ENCODE data around the gene SAFB.

The SAFB gene

GRCh38 chr19:5669212-5669611, 46.3 kb downstream of the SAFB start:
- DNase-seq = no peak

DNA sequence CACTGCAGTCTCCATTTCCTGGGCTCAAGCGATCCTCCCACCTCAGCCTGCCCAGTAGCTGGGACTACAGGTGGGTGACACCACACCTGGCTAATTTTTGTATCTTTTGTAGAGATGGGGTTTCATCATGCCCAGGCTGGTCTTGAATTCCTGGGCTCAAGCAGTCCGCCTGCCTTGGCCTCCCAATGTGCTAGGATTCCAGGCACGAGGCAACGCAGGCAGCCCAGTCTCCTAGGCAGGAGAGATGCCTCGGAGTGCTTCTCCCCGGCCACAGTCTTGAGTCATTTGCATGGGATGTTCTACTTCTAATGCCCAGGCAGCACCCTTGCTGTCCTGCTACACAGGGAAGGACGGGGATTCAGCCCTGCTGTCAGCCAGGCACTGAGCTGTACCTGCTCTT, 48.7 kb downstream of the SAFB start:
- no peak for DNase-seq

- DNase-seq = no peak
These were observed 50.0 kb downstream of the SAFB start for GRCh38 chr19:5672708-5673459.

- no peak for DNase-seq
These were observed 50.9 kb downstream of the SAFB start for GRCh38 chr19:5673752-5674151.

DNA sequence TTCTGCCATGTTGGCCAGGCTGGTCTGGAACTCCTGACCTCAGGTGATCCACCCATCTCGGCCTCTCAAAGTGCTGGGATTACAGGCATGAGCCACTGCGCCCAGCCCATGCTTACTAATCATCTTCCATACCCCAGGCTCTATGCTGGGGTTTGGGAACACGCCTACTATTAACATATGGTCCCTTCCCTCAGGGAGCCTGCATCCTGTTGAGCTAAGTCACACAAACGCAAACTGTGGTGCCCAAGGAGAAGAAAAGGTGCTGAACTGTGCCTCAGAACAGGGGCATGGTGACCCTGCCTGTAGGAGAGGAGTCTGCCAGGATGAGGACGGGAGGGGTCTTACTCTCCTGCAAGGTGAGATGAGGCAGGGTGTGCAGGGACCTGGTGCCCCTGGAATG, 51.8 kb downstream of the SAFB start:
- no peak for DNase-seq

DNA sequence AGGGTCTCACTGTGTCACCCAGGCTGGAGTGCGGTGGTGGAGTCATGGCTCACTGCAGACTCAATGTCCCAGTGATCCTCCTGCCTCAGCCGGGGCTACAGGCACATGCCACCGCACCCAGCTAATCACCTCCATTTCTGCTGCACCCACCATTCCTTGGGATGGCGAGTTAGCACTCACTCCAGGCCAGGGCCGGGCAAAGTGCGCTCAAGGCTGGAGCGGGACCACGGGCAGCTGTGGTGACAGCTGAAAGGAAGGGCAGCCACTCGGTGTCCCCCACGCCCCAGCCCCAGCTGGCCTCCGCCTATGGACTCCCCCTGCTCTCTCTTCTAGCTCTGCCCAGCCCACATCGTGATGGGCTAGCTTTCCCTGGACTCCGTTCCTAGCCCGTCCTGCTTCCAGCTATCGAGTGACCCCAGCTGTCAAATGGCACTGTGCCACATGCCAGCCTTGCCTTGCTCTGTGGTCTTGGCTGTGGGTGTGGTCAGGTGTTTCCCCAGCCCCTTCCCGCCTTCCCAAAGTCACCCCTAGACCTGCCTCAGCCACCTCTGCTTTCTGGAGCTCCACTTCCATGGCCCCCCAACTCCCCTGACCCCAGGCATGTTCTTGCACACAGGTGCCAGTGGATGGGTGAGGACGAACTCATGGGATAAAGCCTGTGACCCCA, 53.4 kb downstream of the SAFB start:
- DNase-seq = no peak

GRCh38 chr19:5676772-5677105, 53.9 kb downstream of the SAFB start:
- no peak for DNase-seq

- DNase-seq = no peak
These were observed 54.3 kb downstream of the SAFB start for GRCh38 chr19:5677136-5677535.

DNA sequence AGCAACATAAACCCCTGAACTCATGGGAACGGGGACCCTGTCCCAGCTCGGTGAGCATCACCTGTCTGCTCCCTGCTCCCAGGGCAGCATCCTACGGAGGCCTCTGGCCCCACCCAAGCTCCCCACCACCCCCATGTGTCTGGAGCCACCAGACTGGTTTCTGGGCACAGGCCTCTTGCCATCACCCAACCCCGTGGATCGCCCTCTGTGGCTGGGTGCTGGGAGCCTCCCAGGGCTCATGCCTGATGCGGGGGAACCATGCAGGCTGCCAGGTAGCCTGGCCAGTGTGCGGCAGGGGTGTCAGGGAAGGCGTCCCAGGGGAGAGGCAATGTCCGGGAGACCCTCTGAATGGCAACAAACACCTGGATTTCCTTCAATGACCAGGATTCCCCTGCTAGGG, 54.7 kb downstream of the SAFB start:
- no peak for DNase-seq

GRCh38 chr19:5678071-5678718, 55.3 kb downstream of the SAFB start:
- DNase-seq = no peak

DNA sequence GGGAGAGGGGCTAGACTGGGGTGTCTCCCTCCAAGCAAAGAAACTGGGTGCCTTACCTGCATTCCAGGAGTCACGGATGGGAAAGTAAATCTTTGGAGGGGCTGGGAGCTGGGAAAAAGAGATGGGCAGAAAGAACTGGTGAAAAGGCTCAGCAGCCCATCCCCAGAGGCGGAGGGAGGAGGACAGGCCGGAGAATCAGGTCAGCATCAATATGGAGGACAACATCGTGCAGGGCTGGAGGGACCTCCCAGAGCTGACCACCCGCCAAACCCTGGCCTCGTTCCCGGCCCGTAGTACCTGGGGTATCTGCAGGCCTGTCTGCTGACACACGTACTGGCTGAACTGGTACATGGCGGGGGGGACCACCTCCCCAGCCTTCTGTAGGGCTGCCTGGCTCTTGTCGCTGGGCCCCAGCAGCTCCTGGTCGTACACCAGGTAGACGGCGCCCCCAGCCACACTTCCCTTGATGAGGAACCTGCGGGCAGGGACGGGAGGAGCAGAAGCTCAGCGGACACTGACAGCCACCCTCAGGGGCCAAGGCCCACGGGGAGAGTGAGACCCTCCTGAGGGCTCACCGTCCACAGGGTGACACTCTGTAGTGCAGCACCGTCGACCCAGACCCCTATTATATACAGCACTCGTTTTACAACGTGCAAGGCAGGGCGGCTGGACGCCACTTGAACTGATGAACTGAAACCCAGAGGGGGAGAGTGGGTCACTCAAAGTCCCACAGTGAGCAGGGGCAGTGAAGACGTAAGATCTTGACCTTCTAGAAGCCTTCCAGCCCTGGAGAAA, 56.6 kb downstream of the SAFB start:
- DNase-seq = peak in 1 of 2 experiments; percentile 45

DNA sequence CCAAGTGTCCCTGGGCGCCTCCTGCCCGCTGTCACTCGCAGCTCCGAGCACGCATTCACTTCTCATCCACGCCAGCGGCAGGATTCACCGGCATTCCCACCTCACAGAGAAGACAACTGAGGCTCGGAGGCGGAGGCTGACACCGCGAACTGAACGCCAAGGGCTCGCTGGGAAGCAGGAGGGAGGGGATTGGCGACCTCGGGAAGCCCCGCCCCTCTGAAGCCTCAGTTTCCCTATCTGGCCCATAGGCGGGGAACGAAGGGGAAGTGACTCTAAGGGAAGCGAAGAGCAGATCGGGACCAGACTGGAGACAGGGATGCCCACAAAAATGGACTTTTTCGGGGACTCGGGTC, 57.2 kb downstream of the SAFB start:
- DNase-seq = no peak

DNA sequence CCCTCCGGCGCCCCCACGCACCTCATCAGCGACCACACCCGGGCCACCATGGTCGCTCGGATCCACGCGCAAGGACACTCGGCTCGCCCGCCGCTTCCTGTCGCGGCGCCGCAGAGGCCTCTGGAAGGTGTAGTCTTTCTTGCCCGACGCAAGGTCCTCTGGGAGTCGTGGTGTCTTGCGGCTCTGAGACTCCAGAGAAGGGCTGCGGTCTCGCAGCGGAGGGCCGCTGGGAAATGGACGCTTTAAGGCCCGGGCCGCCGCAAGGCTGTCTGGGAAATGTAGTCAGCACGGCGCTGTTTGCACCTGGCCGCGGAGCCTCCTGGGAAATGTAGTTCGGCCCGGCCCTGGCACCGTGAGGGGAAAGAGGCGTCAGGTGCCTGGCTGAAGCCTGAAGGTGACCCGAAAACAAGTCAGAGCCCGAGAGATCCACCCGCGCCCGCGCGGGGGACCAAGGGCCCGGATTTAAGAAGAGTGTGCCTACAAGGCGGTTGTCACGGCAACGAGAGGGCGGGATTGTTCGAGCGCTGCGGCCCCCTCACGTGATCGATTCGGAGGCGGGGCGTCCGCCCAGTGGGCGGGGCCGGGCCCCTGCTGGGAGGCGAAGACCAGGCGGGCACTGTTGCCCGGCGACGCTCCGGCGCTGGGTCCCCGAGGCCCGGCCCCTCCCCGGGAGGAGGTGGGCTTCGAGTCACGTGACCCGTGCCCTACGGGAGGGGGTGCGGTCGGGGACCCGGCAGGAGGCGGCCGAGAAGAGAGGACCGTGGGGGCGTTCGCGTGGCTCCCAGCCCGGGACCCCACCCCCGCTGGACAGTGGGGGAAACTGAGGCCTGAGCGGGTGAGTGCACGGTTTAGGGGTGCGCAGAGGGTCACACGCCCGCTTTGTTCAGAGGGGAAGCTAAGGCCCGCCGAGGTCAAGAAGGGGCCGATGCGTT, 57.8 kb downstream of the SAFB start, which contains the start of the genes HSD11B1L and MICOS13:
HSD11B1L (plus strand) TSS at position 591 of the 932 bp plus-strand sequence. CDS start 3,806 bp downstream, outside the sequence.
MICOS13 (minus strand) TSS at position 80 of the 932 bp plus-strand sequence; CDS start at position 50, 30 bp downstream.
- peak; percentile 97 to 98 for DNase-seq

DNA sequence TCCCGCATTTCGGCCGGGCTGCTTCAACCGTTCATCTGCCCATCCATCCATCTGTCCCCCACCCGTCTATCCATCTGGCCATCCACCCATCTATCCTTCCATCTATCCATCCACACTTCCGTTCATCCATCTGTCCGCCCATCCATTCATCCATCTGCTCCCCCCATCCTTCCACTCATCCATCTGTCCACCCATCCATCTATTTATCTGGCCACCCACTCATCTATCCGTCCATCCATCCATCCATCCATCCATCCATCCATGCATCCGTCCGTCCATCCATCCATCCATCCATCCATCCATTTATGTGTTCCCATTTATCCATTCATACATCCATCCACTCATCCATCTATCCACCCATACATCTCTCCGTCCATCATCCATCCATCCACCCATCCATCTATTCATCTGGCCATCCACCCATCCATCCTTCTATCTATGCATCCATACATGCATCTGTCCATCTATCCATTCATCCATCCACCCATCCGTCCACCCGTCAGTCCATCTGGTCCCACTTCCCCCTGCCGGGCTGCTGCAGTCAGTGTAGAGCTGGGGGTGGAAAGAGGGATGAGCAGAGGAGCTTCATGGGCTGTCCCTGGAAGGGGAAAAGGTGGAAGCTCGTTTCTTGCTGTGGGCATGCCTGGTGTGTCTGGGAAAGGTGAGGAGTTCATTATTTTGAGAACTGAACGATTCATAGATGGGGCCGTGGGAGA, 58.7 kb downstream of the SAFB start:
- DNase-seq = no peak

DNA sequence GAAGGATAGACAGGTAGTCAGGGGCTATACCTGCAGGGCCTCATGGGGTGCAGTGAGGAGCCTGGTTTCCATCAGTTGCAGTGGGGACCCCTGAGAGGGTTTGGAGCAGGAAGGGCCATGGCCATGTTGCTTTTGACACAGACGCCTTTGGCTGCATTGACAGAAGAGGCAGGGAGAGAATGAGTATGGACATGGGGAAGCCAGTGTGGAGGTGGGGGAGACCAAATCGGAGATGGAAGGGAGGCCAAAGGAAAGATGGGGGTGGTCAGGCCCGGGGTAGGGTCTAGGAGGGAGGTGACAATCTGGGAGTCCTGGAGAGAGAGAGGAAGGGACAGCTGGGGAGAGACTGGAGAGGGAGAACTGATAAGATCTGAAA, 59.2 kb downstream of the SAFB start:
- DNase-seq = no peak

DNA sequence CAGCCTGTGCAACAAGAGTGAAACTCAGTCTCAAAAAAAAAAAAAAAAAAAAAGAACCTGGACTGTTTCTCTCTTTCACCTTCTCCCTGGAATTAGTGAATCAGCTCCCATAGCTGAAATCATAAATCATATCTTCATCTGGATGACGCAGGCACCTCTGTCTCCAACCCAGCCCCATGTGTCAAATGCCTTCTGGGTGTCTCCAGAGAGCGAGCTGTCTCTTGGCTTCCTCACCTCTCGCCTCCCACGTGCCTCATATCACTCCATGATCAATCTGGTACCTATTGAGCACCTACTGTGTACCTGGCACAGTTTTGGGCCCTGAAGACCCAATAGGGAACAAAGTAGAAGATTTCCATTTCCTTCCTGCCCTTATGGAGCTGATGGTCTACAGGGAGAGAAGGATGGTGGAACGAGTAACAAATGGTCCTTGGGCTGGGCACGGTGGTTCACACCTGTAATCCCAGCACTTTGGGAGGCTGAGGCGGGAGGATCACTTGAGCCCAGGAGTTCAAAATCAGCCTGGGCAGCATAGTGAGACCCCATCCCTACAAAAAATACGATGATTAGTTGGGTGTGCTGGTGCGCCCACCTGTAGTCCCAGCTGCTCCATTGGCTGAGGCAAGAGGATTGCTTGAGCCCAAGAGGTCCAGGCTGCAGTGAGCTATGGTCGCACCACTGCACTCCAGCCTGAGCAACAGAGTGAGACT, 60.4 kb downstream of the SAFB start:
- DNase-seq = no peak

- DNase-seq = no peak
These were observed 62.0 kb downstream of the SAFB start for GRCh38 chr19:5684694-5685430.

DNA sequence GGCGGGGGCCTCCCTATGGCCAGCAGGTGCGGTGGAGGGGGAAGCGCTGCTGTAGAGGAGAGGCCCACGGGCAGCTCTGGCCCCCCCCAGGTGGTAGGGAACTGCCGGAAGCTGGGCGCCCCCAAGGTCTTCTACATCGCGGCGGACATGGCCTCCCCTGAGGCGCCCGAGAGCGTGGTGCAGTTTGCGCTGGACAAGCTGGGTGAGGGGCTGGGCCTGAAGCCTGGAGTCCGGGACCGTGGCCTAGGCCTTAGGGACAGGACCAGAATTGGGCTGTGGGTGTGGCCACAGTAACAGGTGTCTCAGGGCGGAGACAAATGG, 63.4 kb downstream of the SAFB start:
- no peak for DNase-seq

DNA sequence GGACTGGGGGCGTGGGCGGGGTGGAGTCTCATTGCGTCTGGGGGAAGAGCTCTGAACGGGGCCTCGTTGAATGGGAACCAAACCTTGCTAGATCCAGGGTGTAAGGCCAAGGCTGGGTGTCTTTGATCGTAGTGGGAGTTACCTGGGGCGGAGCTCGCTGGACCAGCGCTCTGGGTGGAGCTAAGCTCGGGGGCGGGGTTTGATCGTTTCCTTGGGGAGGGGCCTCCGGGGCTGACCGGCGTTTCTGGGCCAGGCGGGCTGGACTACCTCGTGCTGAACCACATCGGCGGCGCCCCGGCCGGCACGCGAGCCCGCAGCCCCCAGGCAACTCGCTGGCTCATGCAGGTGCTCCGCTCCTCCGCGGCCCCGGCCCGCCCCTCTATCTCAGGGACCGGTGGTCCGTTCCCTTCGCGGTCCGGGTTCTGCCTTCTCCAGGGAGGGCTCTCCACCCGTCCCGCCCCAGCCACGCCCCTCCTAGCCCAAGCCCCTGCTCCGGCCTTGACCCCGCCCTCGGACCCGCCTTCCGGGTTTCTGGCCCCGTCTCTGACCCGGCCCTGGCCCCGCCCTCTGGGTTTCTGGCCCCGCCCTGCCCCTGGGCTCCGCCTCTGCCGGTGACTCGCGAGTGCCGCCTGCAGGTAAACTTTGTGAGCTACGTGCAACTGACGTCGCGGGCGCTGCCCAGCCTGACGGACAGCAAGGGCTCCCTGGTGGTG, 63.9 kb downstream of the SAFB start:
- DNase-seq = peak; percentile 100
